OCI-LY3 (cell line): ENCODE data around the gene LCP1.
A peak's percentile ranks its signal among the peaks of the same experiment; 100 is the strongest.

Experiments
- H2AFZ ChIP-seq: fragments of 200-600, 300-600 bp; shearing (Covaris generic); 2 replicates; pipeline ENCODE4 v1.6.0; 2014; ENCODE audit warnings: antibody characterized with exemption, low read depth, low read length
- H3K27ac ChIP-seq: fragments of 200-600, 300-600 bp; sonication (generic); 2 replicates; pipeline ENCODE4 v1.5.1; 2014; ENCODE audit warnings: mild to moderate bottlenecking, low read length, moderate library complexity, mixed read lengths
- H3K27me3 ChIP-seq: fragments of 200-600, 300-600 bp; sonication (generic); 2 replicates; pipeline ENCODE4 v1.6.1; 2014; ENCODE audit warnings: low read depth, low read length, mixed read lengths
- H3K36me3 ChIP-seq: fragments of 200-600, 300-600 bp; sonication (generic); replicated peaks from 2 replicates; pipeline ENCODE3; 2014; ENCODE audit warnings: low read depth, low read length, mixed read lengths
- H3K4me1 ChIP-seq: fragments of 300-600, 200-600 bp; sonication (generic); 2 replicates; pipeline ENCODE4 v1.6.1; 2014; ENCODE audit warnings: low read length, mixed read lengths
- H3K4me2 ChIP-seq: fragments of 200-600, 300-600 bp; sonication (generic); 2 replicates; pipeline ENCODE4 v1.6.1; 2014; ENCODE audit warnings: low read length, mixed read lengths
- H3K4me3 ChIP-seq: fragments of 300-600, 200-600 bp; sonication (generic); 2 replicates; pipeline ENCODE4 v1.5.1; 2014; ENCODE audit warnings: antibody characterized with exemption, mild to moderate bottlenecking, low read length, moderate library complexity
- H3K79me2 ChIP-seq: fragments of 300-600, 200-600 bp; shearing (Covaris generic); 2 replicates; pipeline ENCODE4 v1.6.1; 2014; ENCODE audit warnings: mild to moderate bottlenecking, low read length, mixed read lengths
- H3K9ac ChIP-seq: fragments of 300-600, 200-600 bp; shearing (Covaris generic); 2 replicates; pipeline ENCODE4 v1.6.0; 2014; ENCODE audit warnings: mild to moderate bottlenecking, low read length, moderate library complexity
- H3K9me3 ChIP-seq: fragments of 200-600, 300-600 bp; shearing (Covaris generic); 2 replicates; pipeline ENCODE4 v1.6.1; 2014; ENCODE audit warnings: low read length, mixed read lengths; ENCODE audit not compliant: insufficient read depth
- H4K20me1 ChIP-seq: fragments of 200-600, 300-600 bp; sonication (generic); 2 replicates; pipeline ENCODE4 v1.6.1; 2016; ENCODE audit warnings: low read length, mixed read lengths; ENCODE audit not compliant: insufficient read depth
- EZH2phosphoT487 ChIP-seq: fragments of 200-600 bp; shearing (Covaris generic); IDR thresholded peaks from 2 replicates; pipeline ENCODE4 v1.6.1; 2018; ENCODE audit warnings: antibody characterized with exemption, mixed run types, low read depth
- TF ChIP-seq, protein P1 (sequence below): fragments of 200-600, 300-600 bp; sonication (generic); IDR thresholded peaks from 2 replicates; pipeline ENCODE4 v1.5.1; 2014; ENCODE audit warnings: antibody characterized with exemption, low read length, low read depth

LCP1 gene

DNA sequence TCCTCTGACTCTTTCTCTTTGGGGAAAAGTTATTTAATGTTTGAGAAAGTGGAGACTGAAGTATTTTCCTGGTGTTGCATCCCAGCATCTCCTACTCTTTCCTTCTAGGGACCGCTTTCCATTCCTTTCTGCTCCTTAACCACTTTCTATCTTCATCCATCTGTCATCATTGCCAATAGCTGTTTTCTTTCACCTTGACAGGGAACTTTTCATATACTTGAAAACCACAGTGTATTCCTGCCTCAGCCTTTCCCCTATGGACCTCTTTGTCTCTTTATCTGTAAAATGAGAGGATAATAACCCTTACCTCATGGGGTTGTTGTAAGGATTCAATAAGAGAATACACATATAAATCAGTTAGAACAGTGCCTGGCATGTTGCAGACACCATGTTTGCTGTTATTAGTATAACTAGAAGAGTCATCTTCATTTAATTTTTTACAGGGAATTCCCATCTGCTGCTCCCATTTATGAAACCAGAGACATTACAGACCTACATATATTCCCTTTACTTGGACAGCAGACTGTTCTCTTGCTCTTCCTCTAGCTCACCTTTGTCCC lies 31.8 kb downstream of the LCP1 start:
- H3K36me3 ChIP-seq: peaks cover 90% of the 10 kb centered on the region
- TF ChIP-seq EZH2phosphoT487: no peak
- TF ChIP-seq, protein P1, sequence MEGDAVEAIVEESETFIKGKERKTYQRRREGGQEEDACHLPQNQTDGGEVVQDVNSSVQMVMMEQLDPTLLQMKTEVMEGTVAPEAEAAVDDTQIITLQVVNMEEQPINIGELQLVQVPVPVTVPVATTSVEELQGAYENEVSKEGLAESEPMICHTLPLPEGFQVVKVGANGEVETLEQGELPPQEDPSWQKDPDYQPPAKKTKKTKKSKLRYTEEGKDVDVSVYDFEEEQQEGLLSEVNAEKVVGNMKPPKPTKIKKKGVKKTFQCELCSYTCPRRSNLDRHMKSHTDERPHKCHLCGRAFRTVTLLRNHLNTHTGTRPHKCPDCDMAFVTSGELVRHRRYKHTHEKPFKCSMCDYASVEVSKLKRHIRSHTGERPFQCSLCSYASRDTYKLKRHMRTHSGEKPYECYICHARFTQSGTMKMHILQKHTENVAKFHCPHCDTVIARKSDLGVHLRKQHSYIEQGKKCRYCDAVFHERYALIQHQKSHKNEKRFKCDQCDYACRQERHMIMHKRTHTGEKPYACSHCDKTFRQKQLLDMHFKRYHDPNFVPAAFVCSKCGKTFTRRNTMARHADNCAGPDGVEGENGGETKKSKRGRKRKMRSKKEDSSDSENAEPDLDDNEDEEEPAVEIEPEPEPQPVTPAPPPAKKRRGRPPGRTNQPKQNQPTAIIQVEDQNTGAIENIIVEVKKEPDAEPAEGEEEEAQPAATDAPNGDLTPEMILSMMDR: no peak
- peaks cover 92% of the 10 kb centered on the region for H4K20me1 ChIP-seq

DNA sequence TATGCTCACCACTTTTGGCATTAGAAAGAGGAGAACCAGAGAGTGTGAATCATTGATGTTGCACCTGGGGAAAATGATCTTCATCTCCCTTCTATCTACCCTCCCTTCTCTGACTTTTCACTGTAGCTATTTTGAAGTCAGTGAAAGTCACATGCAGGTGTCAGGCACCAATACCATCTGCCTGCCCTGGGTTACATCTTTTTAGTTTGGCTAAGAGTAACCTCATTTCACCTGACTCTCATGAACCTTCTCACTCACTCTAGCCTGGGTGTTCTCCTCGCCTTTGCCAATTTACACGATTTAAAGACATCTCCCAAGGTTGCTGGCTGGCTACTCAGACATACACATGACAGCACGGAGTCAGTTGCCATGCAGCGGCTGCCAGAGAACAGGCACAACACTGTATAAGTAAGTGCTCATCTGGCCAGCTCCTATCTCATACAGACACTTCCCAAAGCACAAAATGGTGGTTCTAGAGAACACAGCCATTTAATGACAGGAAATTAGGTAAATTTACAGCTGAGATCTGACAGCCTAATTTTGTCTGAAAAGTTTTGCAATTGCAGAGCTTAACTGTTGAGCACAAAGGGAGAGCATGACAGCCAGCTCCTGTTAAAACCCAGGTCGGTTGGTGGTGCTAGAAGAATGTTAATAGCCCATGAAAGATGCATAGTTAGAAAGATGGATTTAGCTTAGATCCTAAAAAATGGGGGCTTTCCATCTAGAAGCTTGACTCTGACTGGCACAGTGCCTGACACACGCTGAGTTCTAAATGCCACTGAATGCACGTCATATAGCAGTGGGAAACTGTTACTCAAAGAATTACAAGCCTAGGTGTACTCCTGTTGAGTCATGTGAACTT lies 32.5 kb downstream of the LCP1 start:
- Histone ChIP-seq H3K36me3 (peaks cover 90% of the 10 kb centered on the region), H3K9me3 (no peaks in the 10 kb centered on the region), H3K4me3 (no peak overlapping the region), H3K9ac (no peak overlapping the region), H3K27ac (0 out of 2 replicates have a peak overlapping the region, but pooled peaks have one; percentile 10), H2AFZ (no peak overlapping the region), H3K4me1 (no peaks in the 10 kb centered on the region), H3K79me2 (peaks cover 94% of the 10 kb centered on the region), H4K20me1 (peaks cover 92% of the 10 kb centered on the region), H3K4me2 (no peak overlapping the region), H3K27me3 (no peaks in the 10 kb centered on the region)
- TF ChIP-seq EZH2phosphoT487: no peak
- TF ChIP-seq, protein P1: no peak

More for the DNA sequence above, 31.8 kb downstream of the LCP1 start:
- Histone ChIP-seq H3K9ac (no peak overlapping the region), H2AFZ (no peak overlapping the region), H3K27me3 (no peaks in the 10 kb centered on the region), H3K79me2 (peaks cover 94% of the 10 kb centered on the region), H3K4me3 (no peak overlapping the region), H3K4me1 (no peaks in the 10 kb centered on the region), H3K4me2 (no peak overlapping the region), H3K9me3 (no peaks in the 10 kb centered on the region), H3K27ac (peak overlapping the region; percentile 10)

DNA sequence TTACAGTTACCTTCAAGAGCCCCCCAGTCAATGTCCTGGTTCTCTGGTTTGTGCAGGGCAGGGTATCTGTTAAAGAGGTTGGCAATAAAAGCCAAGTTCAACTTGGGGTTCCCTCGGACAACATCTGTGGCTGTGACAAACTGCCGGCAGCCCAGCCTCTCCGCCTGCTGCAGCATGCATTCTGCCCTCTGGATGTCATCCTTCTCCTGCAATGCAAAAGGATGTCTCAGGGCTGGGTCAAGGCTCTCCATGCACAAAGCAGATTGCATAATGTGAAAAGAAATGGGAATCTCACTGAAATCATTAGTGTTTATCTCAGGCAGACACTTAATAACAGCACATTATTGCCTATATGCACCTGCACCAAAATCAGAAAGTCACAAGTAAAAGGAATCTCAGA lies 35.1 kb downstream of the LCP1 start:
- Histone ChIP-seq H4K20me1 (peaks cover 90% of the 10 kb centered on the region), H3K4me1 (peaks cover 11% of the 10 kb centered on the region), H3K9ac (no peak overlapping the region), H3K4me2 (no peak overlapping the region), H3K4me3 (no peak overlapping the region), H3K27me3 (no peaks in the 10 kb centered on the region), H3K36me3 (peaks cover 89% of the 10 kb centered on the region), H3K27ac (no peak overlapping the region), H3K9me3 (no peaks in the 10 kb centered on the region), H2AFZ (no peak overlapping the region), H3K79me2 (peaks cover 93% of the 10 kb centered on the region)
- TF ChIP-seq, protein P1: no peak
- no peak for TF ChIP-seq EZH2phosphoT487

DNA sequence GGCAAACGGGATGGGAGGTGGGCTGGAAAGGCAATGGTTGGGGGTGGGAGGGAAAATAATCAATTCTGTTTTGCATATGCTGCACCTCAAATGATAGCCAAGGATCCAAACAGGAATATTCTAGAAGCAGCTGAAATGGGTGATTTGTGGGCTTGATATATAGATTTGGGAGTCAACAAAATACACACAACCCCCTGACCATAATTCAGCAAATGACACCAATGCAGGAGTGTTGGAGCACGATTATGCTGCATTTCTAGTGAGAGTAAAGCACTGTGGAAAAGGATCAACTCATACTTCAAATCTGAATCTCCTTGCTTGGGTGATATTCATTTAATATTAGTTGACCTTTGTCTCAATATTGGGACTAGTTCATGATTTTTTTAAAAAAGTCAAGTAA lies 36.0 kb downstream of the LCP1 start:
- H3K79me2 ChIP-seq: peaks cover 93% of the 10 kb centered on the region
- no peak overlapping the region for H3K4me3 ChIP-seq
- peaks cover 90% of the 10 kb centered on the region for H4K20me1 ChIP-seq
- H3K27ac ChIP-seq: no peak overlapping the region
- no peak overlapping the region for H3K9ac ChIP-seq
- peaks cover 87% of the 10 kb centered on the region for H3K36me3 ChIP-seq
- H2AFZ ChIP-seq: no peak overlapping the region
- no peaks in the 10 kb centered on the region for H3K9me3 ChIP-seq
- no peak overlapping the region for H3K4me2 ChIP-seq
- peaks cover 19% of the 10 kb centered on the region for H3K4me1 ChIP-seq
- TF ChIP-seq, protein P1: no peak
- no peak for TF ChIP-seq EZH2phosphoT487
- no peaks in the 10 kb centered on the region for H3K27me3 ChIP-seq
